Naive thymus-derived CD4-positive, alpha-beta T cell (primary cell): Measurements from ENCODE around the gene FMNL2. TPM values are rescaled to one million over a fixed set of nuclear protein-coding genes. Genes with fewer than 3 reads are reported as not detected.
"Not testable (repeated sequence)": the region's sequence is repeated elsewhere in the genome, so short reads cannot be mapped to it uniquely, and the experiment has no call there.

ENCODE experiments used
- ATAC-seq: fragments of 150-1000 bp; cut with Tn5 transposase; 2 replicates; pipeline ENCODE4 v1.10.0; 2021; ENCODE audit warnings: mild to moderate bottlenecking, moderate library complexity
- CTCF ChIA-PET: fragments of 350-600 bp; sonication (Branson Sonifier 250); formaldehyde crosslinking; loops from one replicate; lab custom pipeline; 2021; ENCODE audit warnings: antibody characterized with exemption; lab: Charles Lee
- POLR2A ChIA-PET: fragments of 350-600 bp; sonication (Branson Sonifier 250); formaldehyde crosslinking; loops from one replicate; lab custom pipeline; 2021; ENCODE audit warnings: antibody characterized with exemption, inconsistent platforms; lab: Charles Lee
- DNase-seq, 9 donors: peaks; one replicate each; pipeline versions ENCODE4 v3.0.0 to v3.0.0-alpha.2; 2020 to 2022; ENCODE audit warnings: mixed read lengths in 1 of 9
- H3K27ac ChIP-seq: one replicate; pipeline ENCODE4 v1.7.0; 2013; ENCODE audit warnings: mild to moderate bottlenecking, low read depth, low read length, moderate library complexity
- H3K27me3 ChIP-seq, 2 donors: one replicate each; pipeline ENCODE4 v1.7.0; 2013; ENCODE audit warnings: low read length in 2 of 2, mild to moderate bottlenecking in 2 of 2, moderate library complexity in 2 of 2; ENCODE audit not compliant: control insufficient read depth in 2 of 2, insufficient read depth in 2 of 2
- H3K36me3 ChIP-seq, 3 experiments: 1 replicate in 2 of 3; 2 replicates in 1 of 3; pipeline ENCODE4 v1.7.0; 2013; ENCODE audit warnings: low read length in 3 of 3, mild to moderate bottlenecking in 3 of 3, moderate library complexity in 1 of 3; ENCODE audit not compliant: insufficient read depth in 3 of 3, control insufficient read depth in 2 of 3
- H3K4me1 ChIP-seq, 2 donors: one replicate each; pipeline ENCODE4 v1.7.0; 2013; ENCODE audit warnings: low read length in 2 of 2, mild to moderate bottlenecking in 2 of 2, moderate library complexity in 1 of 2; ENCODE audit not compliant: control insufficient read depth in 2 of 2, insufficient read depth in 2 of 2
- H3K4me3 ChIP-seq: 2 replicates; pipeline ENCODE4 v1.7.0; 2013; ENCODE audit warnings: mild to moderate bottlenecking, low read length
- H3K9me3 ChIP-seq, 3 experiments: 1 replicate in 2 of 3; 2 replicates in 1 of 3; pipeline ENCODE4 v1.7.0; 2013; ENCODE audit warnings: low read length in 3 of 3; ENCODE audit not compliant: control insufficient read depth in 2 of 3
- H3K27ac Mint-ChIP-seq, 9 donors: one replicate each; pipeline ENCODE4 v1.8.0; 2020 to 2022; ENCODE audit warnings: mixed read lengths in 9 of 9, mild to moderate bottlenecking in 8 of 9, moderate library complexity in 5 of 9, inconsistent platforms in 2 of 9
- H3K27me3 Mint-ChIP-seq, 5 donors: one replicate each; pipeline ENCODE4 v1.8.0; 2021 to 2022; ENCODE audit warnings: mixed read lengths in 5 of 5, mild to moderate bottlenecking in 1 of 5
- H3K36me3 Mint-ChIP-seq, 5 donors: one replicate each; pipeline ENCODE4 v1.8.0; 2020 to 2022; ENCODE audit warnings: mixed read lengths in 5 of 5, mild to moderate bottlenecking in 3 of 5, inconsistent platforms in 1 of 5
- H3K4me1 Mint-ChIP-seq, 7 donors: one replicate each; pipeline ENCODE4 v1.8.0; 2020 to 2022; ENCODE audit warnings: mixed read lengths in 7 of 7, mild to moderate bottlenecking in 3 of 7, inconsistent platforms in 1 of 7
- H3K4me3 Mint-ChIP-seq, 10 donors: one replicate each; pipeline ENCODE4 v1.8.0; 2020 to 2022; ENCODE audit warnings: mild to moderate bottlenecking in 10 of 10, mixed read lengths in 10 of 10, moderate library complexity in 6 of 10, inconsistent platforms in 2 of 10
- H3K9me3 Mint-ChIP-seq, 11 donors: one replicate each; pipeline ENCODE4 v1.8.0; 2020 to 2022; ENCODE audit warnings: mixed read lengths in 11 of 11, mild to moderate bottlenecking in 4 of 11, inconsistent platforms in 1 of 11, moderate library complexity in 1 of 11
- intact Hi-C, 2 donors: fragments of 100-400 bp; cut with micrococcal nuclease; formaldehyde crosslinking; loops; one replicate each; pipeline ENCODE4 v1.15.1; 2023
- polyA plus RNA-seq, 2 donors: library from polyadenylated mRNA; unstranded; fragments of 300-500 nt; fragmentation: Illumina TruSeq; gene quantifications; one replicate each; pipeline ENCODE4 v1.2.3, GENCODE V29; 2021
- total RNA-seq, 6 experiments: library from RNA in 5 of 6; stranded (reverse) in 5 of 6; gene quantifications; 1 replicate in 5 of 6; 2 replicates in 1 of 6; pipeline ENCODE4 v1.2.3 and lab custom pipeline; 2021 to 2026

Gene FMNL2
- total and polyA plus RNA-seq, 7 experiments from 2014 or later = 0.16 to 2.7 (median 1.2) TPM

GRCh38 chr2:152518641-152519580, 183.9 kb downstream of the FMNL2 start:
- Mint-ChIP-seq H3K36me3 (no peaks in the 10 kb centered on the region), H3K27me3 (peaks cover 7 to 23% (median 15%) of the 10 kb centered on the region in 5 donors), H3K4me3 (no peak overlapping the region), H3K9me3 (no peaks in the 10 kb centered on the region), H3K4me1 (no peaks in the 10 kb centered on the region), H3K27ac (no peak overlapping the region)
- H3K9me3 ChIP-seq = no peaks in the 10 kb centered on the region
- ATAC-seq (no peak), DNase-seq (no peak)
- no peak overlapping the region for H3K4me3 ChIP-seq
- POLR2A ChIA-PET = no interaction called here
- H3K36me3 ChIP-seq = no peaks in the 10 kb centered on the region
- peaks cover 0 to 3% of the 10 kb centered on the region in 2 donors for H3K27me3 ChIP-seq
- intact Hi-C loops = no loop called here
- no peak overlapping the region for H3K27ac ChIP-seq
- CTCF ChIA-PET = no interaction called here
- H3K4me1 ChIP-seq = no peaks in the 10 kb centered on the region

- H3K27me3 Mint-ChIP-seq = peaks cover 7 to 23% (median 15%) of the 10 kb centered on the region in 5 donors
- H3K9me3 ChIP-seq = no peaks in the 10 kb centered on the region
- peaks cover 0 to 3% of the 10 kb centered on the region in 2 donors for H3K27me3 ChIP-seq
- no peak overlapping the region for H3K4me3 Mint-ChIP-seq
- H3K36me3 ChIP-seq = no peaks in the 10 kb centered on the region
- intact Hi-C loops = no loop called here
- ChIA-PET POLR2A (no interaction called here), CTCF (no interaction called here)
- no peaks in the 10 kb centered on the region for H3K36me3 Mint-ChIP-seq
- no peak overlapping the region for H3K27ac ChIP-seq
- H3K4me1 Mint-ChIP-seq = no peaks in the 10 kb centered on the region
- H3K9me3 Mint-ChIP-seq = no peaks in the 10 kb centered on the region
- no peaks in the 10 kb centered on the region for H3K4me1 ChIP-seq
- DNase-seq = no peak
- no peak overlapping the region for H3K27ac Mint-ChIP-seq
- H3K4me3 ChIP-seq = no peak overlapping the region
- ATAC-seq = no peak
Measured at GRCh38 chr2:152519581-152519952, 184.6 kb downstream of the FMNL2 start.

GRCh38 chr2:152520759-152521158, 185.8 kb downstream of the FMNL2 start:
- ChIA-PET POLR2A (no interaction called here), CTCF (no interaction called here)
- peaks cover 7 to 23% (median 15%) of the 10 kb centered on the region in 5 donors for H3K27me3 Mint-ChIP-seq
- Histone ChIP-seq H3K27me3 (peaks cover 0 to 1% of the 10 kb centered on the region in 2 donors), H3K36me3 (no peaks in the 10 kb centered on the region), H3K27ac (no peak overlapping the region), H3K4me3 (no peak overlapping the region), H3K9me3 (no peaks in the 10 kb centered on the region), H3K4me1 (no peaks in the 10 kb centered on the region)
- no peak overlapping the region for H3K4me3 Mint-ChIP-seq
- H3K4me1 Mint-ChIP-seq = peaks cover 0 to 4% (median 0%) of the 10 kb centered on the region in 7 donors
- no peaks in the 10 kb centered on the region for H3K9me3 Mint-ChIP-seq
- no peak overlapping the region for H3K27ac Mint-ChIP-seq
- no peaks in the 10 kb centered on the region for H3K36me3 Mint-ChIP-seq
- intact Hi-C loops = no loop called here
- no peak for ATAC-seq
- DNase-seq = no peak

GRCh38 chr2:152522446-152522845, 187.5 kb downstream of the FMNL2 start:
- H3K4me1 ChIP-seq, CTCF ChIA-PET, H3K4me1 Mint-ChIP-seq, H3K27me3 ChIP-seq, H3K4me3 Mint-ChIP-seq, H3K27ac ChIP-seq, H3K9me3 Mint-ChIP-seq, DNase-seq, H3K27ac Mint-ChIP-seq, H3K4me3 ChIP-seq, POLR2A ChIA-PET, ATAC-seq, intact Hi-C loops, H3K9me3 ChIP-seq, H3K36me3 ChIP-seq, H3K36me3 Mint-ChIP-seq: not testable (repeated sequence)
- H3K27me3 Mint-ChIP-seq = peaks cover 6 to 19% (median 13%) of the 10 kb centered on the region in 5 donors

GRCh38 chr2:152523091-152523490, 188.1 kb downstream of the FMNL2 start:
- H3K9me3 Mint-ChIP-seq = no peaks in the 10 kb centered on the region
- ATAC-seq (no peak), DNase-seq (no peak)
- intact Hi-C loops = no loop called here
- H3K36me3 ChIP-seq = no peaks in the 10 kb centered on the region
- no peak overlapping the region for H3K4me3 Mint-ChIP-seq
- peaks cover 0 to 4% (median 0%) of the 10 kb centered on the region in 7 donors for H3K4me1 Mint-ChIP-seq
- peaks cover 5 to 18% (median 10%) of the 10 kb centered on the region in 5 donors for H3K27me3 Mint-ChIP-seq
- H3K27ac ChIP-seq = no peak overlapping the region
- H3K4me3 ChIP-seq = no peak overlapping the region
- no peak overlapping the region for H3K27ac Mint-ChIP-seq
- H3K4me1 ChIP-seq = no peaks in the 10 kb centered on the region
- POLR2A ChIA-PET = no interaction called here
- H3K36me3 Mint-ChIP-seq = no peaks in the 10 kb centered on the region
- H3K9me3 ChIP-seq = no peaks in the 10 kb centered on the region
- CTCF ChIA-PET = no interaction called here
- no peaks in the 10 kb centered on the region for H3K27me3 ChIP-seq

GRCh38 chr2:152525277-152525838, 190.4 kb downstream of the FMNL2 start:
- Mint-ChIP-seq H3K4me3 (no peak overlapping the region), H3K36me3 (no peaks in the 10 kb centered on the region), H3K4me1 (peaks cover 0 to 4% (median 0%) of the 10 kb centered on the region in 7 donors), H3K9me3 (no peaks in the 10 kb centered on the region), H3K27me3 (peaks cover 0 to 10% (median 5%) of the 10 kb centered on the region in 5 donors), H3K27ac (no peak overlapping the region)
- intact Hi-C loops = no loop called here
- ATAC-seq (no peak), DNase-seq (no peak)
- Histone ChIP-seq H3K27ac (no peak overlapping the region), H3K9me3 (no peaks in the 10 kb centered on the region), H3K4me3 (no peak overlapping the region), H3K27me3 (no peaks in the 10 kb centered on the region), H3K4me1 (no peaks in the 10 kb centered on the region), H3K36me3 (no peaks in the 10 kb centered on the region)
- ChIA-PET CTCF (no interaction called here), POLR2A (no interaction called here)
